ENCODE measurements around the gene FBLN5.

DNA sequence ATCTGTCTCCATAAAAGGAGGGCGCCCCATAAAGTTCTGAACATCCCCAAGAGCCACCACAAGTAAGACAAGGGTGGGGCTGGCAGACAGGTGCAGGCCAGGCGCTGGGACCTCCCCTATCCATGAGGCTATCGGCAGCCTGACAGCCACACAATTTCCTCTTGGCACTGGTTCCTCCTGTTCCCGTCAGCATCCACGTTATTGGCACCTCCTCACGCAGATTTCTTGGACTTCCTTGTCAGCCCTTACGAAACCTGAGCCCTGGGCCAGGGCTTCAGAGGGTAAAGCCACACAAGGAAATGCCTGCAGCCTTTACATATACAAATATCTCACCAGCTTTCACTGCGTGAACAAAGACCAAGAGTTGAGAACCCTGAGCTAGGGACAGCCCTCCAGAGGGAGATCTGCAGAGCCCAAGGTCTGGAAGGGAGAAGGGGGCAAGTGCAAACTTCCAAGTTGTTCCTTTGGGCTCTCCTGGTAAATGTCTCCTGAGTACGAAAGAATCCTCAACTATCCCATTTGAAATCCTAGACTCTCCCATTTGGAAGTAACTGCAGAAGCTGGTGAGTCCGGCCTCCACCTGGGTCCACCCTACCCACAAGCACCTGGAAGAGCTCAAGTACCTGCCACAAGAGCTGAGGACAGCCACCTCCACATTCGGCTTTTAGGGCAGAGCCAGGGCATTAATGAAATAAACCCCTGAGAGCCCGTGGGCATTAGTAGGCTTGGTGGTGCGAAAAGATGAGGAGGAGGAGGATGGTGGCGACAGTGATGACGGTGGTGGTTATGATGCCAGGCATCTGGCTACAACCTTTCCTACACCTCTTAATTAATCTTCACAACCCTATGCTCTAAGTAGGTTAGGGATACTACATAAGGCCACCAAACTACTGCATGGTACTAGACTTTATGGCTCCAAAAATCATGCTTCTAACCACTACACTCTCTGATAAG is 74.7 kb downstream of the FBLN5 start:
- TF ChIP-seq, protein P1, sequence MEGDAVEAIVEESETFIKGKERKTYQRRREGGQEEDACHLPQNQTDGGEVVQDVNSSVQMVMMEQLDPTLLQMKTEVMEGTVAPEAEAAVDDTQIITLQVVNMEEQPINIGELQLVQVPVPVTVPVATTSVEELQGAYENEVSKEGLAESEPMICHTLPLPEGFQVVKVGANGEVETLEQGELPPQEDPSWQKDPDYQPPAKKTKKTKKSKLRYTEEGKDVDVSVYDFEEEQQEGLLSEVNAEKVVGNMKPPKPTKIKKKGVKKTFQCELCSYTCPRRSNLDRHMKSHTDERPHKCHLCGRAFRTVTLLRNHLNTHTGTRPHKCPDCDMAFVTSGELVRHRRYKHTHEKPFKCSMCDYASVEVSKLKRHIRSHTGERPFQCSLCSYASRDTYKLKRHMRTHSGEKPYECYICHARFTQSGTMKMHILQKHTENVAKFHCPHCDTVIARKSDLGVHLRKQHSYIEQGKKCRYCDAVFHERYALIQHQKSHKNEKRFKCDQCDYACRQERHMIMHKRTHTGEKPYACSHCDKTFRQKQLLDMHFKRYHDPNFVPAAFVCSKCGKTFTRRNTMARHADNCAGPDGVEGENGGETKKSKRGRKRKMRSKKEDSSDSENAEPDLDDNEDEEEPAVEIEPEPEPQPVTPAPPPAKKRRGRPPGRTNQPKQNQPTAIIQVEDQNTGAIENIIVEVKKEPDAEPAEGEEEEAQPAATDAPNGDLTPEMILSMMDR (IDR thresholded peaks at IDR 0.05) = no peak
- TF ChIP-seq, protein P2, sequence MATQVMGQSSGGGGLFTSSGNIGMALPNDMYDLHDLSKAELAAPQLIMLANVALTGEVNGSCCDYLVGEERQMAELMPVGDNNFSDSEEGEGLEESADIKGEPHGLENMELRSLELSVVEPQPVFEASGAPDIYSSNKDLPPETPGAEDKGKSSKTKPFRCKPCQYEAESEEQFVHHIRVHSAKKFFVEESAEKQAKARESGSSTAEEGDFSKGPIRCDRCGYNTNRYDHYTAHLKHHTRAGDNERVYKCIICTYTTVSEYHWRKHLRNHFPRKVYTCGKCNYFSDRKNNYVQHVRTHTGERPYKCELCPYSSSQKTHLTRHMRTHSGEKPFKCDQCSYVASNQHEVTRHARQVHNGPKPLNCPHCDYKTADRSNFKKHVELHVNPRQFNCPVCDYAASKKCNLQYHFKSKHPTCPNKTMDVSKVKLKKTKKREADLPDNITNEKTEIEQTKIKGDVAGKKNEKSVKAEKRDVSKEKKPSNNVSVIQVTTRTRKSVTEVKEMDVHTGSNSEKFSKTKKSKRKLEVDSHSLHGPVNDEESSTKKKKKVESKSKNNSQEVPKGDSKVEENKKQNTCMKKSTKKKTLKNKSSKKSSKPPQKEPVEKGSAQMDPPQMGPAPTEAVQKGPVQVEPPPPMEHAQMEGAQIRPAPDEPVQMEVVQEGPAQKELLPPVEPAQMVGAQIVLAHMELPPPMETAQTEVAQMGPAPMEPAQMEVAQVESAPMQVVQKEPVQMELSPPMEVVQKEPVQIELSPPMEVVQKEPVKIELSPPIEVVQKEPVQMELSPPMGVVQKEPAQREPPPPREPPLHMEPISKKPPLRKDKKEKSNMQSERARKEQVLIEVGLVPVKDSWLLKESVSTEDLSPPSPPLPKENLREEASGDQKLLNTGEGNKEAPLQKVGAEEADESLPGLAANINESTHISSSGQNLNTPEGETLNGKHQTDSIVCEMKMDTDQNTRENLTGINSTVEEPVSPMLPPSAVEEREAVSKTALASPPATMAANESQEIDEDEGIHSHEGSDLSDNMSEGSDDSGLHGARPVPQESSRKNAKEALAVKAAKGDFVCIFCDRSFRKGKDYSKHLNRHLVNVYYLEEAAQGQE (IDR thresholded peaks at IDR 0.05; ENCODE audit: insufficient read depth in 1 of 2, low read depth in 2 of 2, low read length in 1 of 2) = no peak
- no peak for TF ChIP-seq TCF7L2 (IDR thresholded peaks at IDR 0.05; ENCODE audit: low read depth, low read length)
- no peak for TF ChIP-seq POLR2AphosphoS5 (IDR thresholded peaks at IDR 0.05; ENCODE audit: low read depth, low read length)
- TF ChIP-seq SIN3A (IDR thresholded peaks at IDR 0.05; ENCODE audit: borderline replicate concordance, insufficient read depth, low read depth, low read length) = no peak

Data from Panc1 (cell line).